PC-3 (cell line): ENCODE results near the gene DUSP22.

Experiments used
- CTCF ChIP-seq: fragments of 300-600 bp; sonication (generic); conservative IDR thresholded peaks from 2 replicates; pipeline ENCODE4 v1.5.1; 2017; ENCODE audit warnings: antibody characterized with exemption, low read depth, mild to moderate bottlenecking, low read length
- EZH2 ChIP-seq: fragments of 300-600 bp; sonication (generic); IDR thresholded peaks from one replicate; pipeline ENCODE4 v1.6.1; 2017; ENCODE audit warnings: antibody characterized with exemption, mild to moderate bottlenecking, low read length; ENCODE audit not compliant: unreplicated experiment
- EZH2phosphoT487 ChIP-seq: fragments of 300-600 bp; sonication (generic); IDR thresholded peaks from 2 replicates; pipeline ENCODE4 v1.6.1; 2018; ENCODE audit warnings: mild to moderate bottlenecking, antibody characterized with exemption, low read length, borderline replicate concordance

GRCh38 chr6:323730-324088, 31.4 kb downstream of the DUSP22 start:
- no peak for TF ChIP-seq CTCF
- no peak for TF ChIP-seq EZH2
- no peak for TF ChIP-seq EZH2phosphoT487
